H9 (cell line): ENCODE results near the gene PRIMPOL. TPM values are rescaled to one million over a fixed set of nuclear protein-coding genes. Genes with fewer than 3 reads are reported as not detected.
A peak's percentile ranks its signal among the peaks of the same experiment; 100 is the strongest.

ENCODE experiments used
- DNase-seq: peaks from one replicate; pipeline ENCODE4 v3.0.0-alpha.2; 2017
- H2AFZ ChIP-seq: one replicate; pipeline ENCODE4 v1.6.1; 2013; ENCODE audit warnings: mild to moderate bottlenecking, low read length, control low read depth, moderate library complexity
- H2AK5ac ChIP-seq: 2 replicates; pipeline ENCODE4 v1.6.1; 2013; ENCODE audit warnings: low read length, control low read depth, mixed read lengths; ENCODE audit not compliant: insufficient read length
- H2BK120ac ChIP-seq: one replicate; pipeline ENCODE4 v1.6.1; 2013; ENCODE audit warnings: low read depth, mild to moderate bottlenecking, low read length, control low read depth, inconsistent platforms; ENCODE audit not compliant: poor library complexity, severe bottlenecking
- H2BK12ac ChIP-seq: 2 replicates; pipeline ENCODE4 v1.6.1; 2013; ENCODE audit warnings: low read length, control low read depth, mixed read lengths, low read depth; ENCODE audit not compliant: insufficient read length
- H2BK15ac ChIP-seq: 2 replicates; pipeline ENCODE4 v1.6.1; 2013; ENCODE audit warnings: low read depth, low read length, control low read depth
- H2BK20ac ChIP-seq: one replicate; pipeline ENCODE4 v1.6.1; 2013; ENCODE audit warnings: low read depth, mild to moderate bottlenecking, low read length, control low read depth, inconsistent platforms; ENCODE audit not compliant: poor library complexity, severe bottlenecking
- H2BK5ac ChIP-seq: 2 replicates; pipeline ENCODE4 v1.6.1; 2013; ENCODE audit warnings: low read length, control low read depth, mixed read lengths; ENCODE audit not compliant: insufficient read length
- H3K14ac ChIP-seq: 2 replicates; pipeline ENCODE4 v1.6.1; 2013; ENCODE audit warnings: low read length, control low read depth; ENCODE audit not compliant: insufficient read depth
- H3K18ac ChIP-seq: 2 replicates; pipeline ENCODE4 v1.6.1; 2013; ENCODE audit warnings: low read depth, mild to moderate bottlenecking, mixed read lengths, low read length, control low read depth; ENCODE audit not compliant: insufficient read length
- H3K23ac ChIP-seq: 2 replicates; pipeline ENCODE4 v1.6.1; 2013; ENCODE audit warnings: low read length, control low read depth, mixed read lengths, low read depth; ENCODE audit not compliant: insufficient read length
- H3K23me2 ChIP-seq: 2 replicates; pipeline ENCODE4 v1.6.1; 2013; ENCODE audit warnings: low read depth, mild to moderate bottlenecking, mixed read lengths, low read length, control low read depth; ENCODE audit not compliant: insufficient read length, poor library complexity, severe bottlenecking
- H3K27ac ChIP-seq: 2 replicates; pipeline ENCODE4 v1.5.1; 2013; ENCODE audit warnings: low read length, control low read depth, mixed read lengths, low read depth; ENCODE audit not compliant: insufficient read length
- H3K27me3 ChIP-seq: 2 replicates; pipeline ENCODE4 v1.6.1; 2013; ENCODE audit warnings: low read length, control low read depth, inconsistent platforms; ENCODE audit not compliant: insufficient read depth
- H3K4ac ChIP-seq: 2 replicates; pipeline ENCODE4 v1.6.1; 2013; ENCODE audit warnings: low read depth, mild to moderate bottlenecking, control low read depth, inconsistent platforms, low read length, moderate library complexity
- H3K4me1 ChIP-seq: 2 replicates; pipeline ENCODE4 v1.6.1; 2013; ENCODE audit warnings: low read length, control low read depth, inconsistent platforms; ENCODE audit not compliant: insufficient read depth
- H3K4me2 ChIP-seq: 2 replicates; pipeline ENCODE4 v1.6.1; 2013; ENCODE audit warnings: low read length, control low read depth, mixed read lengths; ENCODE audit not compliant: insufficient read length, insufficient read depth
- H3K56ac ChIP-seq: 2 replicates; pipeline ENCODE4 v1.6.1; 2013; ENCODE audit warnings: low read depth, mild to moderate bottlenecking, mixed read lengths, low read length, control low read depth; ENCODE audit not compliant: insufficient read length
- H3K79me1 ChIP-seq: 2 replicates; pipeline ENCODE4 v1.6.1; 2013; ENCODE audit warnings: low read depth, mild to moderate bottlenecking, moderate library complexity, low read length, control low read depth, inconsistent platforms; ENCODE audit not compliant: insufficient read depth, poor library complexity, severe bottlenecking
- H3K79me2 ChIP-seq: 2 replicates; pipeline ENCODE4 v1.6.1; 2013; ENCODE audit warnings: low read length, control low read depth, inconsistent platforms; ENCODE audit not compliant: insufficient read depth
- H3K9ac ChIP-seq: 2 replicates; pipeline ENCODE4 v1.6.1; 2013; ENCODE audit warnings: low read length, control low read depth, mixed read lengths; ENCODE audit not compliant: insufficient read length; ENCODE audit errors: extremely low read depth
- H3K9me3 ChIP-seq: one replicate; pipeline ENCODE4 v1.6.1; 2013; ENCODE audit warnings: low read depth, low read length, inconsistent platforms; ENCODE audit not compliant: control insufficient read depth
- H3T11ph ChIP-seq: one replicate; pipeline ENCODE4 v1.6.1; 2013; ENCODE audit warnings: mild to moderate bottlenecking, low read length, control low read depth, inconsistent platforms
- H4K20me1 ChIP-seq: one replicate; pipeline ENCODE4 v1.6.1; 2013; ENCODE audit not compliant: control insufficient read depth, insufficient read length, insufficient read depth
- H4K5ac ChIP-seq: 2 replicates; pipeline ENCODE4 v1.6.1; 2013; ENCODE audit warnings: low read depth, mild to moderate bottlenecking, mixed read lengths, low read length, control low read depth; ENCODE audit not compliant: insufficient read length
- H4K8ac ChIP-seq: replicated peaks from 2 replicates; pipeline ENCODE4 v1.6.1; 2013; ENCODE audit warnings: low read length, control low read depth, mixed read lengths, low read depth; ENCODE audit not compliant: insufficient read length
- H4K91ac ChIP-seq: 2 replicates; pipeline ENCODE4 v1.6.1; 2013; ENCODE audit warnings: low read depth, mild to moderate bottlenecking, moderate library complexity, mixed read lengths, low read length, control low read depth; ENCODE audit not compliant: insufficient read length
- H3K27ac Mint-ChIP-seq, 3 experiments: 2 replicates in 2 of 3; 3 replicates in 1 of 3; pipeline ENCODE4 v1.8.0; 2020 to 2021; ENCODE audit warnings: mixed read lengths in 3 of 3, mild to moderate bottlenecking in 1 of 3, moderate library complexity in 1 of 3
- H3K27me3 Mint-ChIP-seq: 2 replicates; pipeline ENCODE4 v1.8.0; 2021; ENCODE audit warnings: low read depth, mild to moderate bottlenecking, moderate library complexity, mixed read lengths
- H3K36me3 Mint-ChIP-seq, 3 experiments: 2 replicates in 2 of 3; 3 replicates in 1 of 3; pipeline ENCODE4 v1.8.0; 2020 to 2021; ENCODE audit warnings: low read depth in 3 of 3, mixed read lengths in 3 of 3; ENCODE audit not compliant: insufficient read depth in 1 of 3
- H3K4me1 Mint-ChIP-seq, 2 experiments: 2 replicates each; pipeline ENCODE4 v1.8.0; 2020; ENCODE audit warnings: mixed read lengths in 2 of 2
- H3K4me3 Mint-ChIP-seq, 2 experiments: 2 replicates in 1 of 2; 3 replicates in 1 of 2; pipeline ENCODE4 v1.8.0; 2020 to 2021; ENCODE audit warnings: mild to moderate bottlenecking in 2 of 2, mixed read lengths in 2 of 2, moderate library complexity in 1 of 2
- H3K9me3 Mint-ChIP-seq, 2 experiments: 2 replicates in 1 of 2; 3 replicates in 1 of 2; pipeline ENCODE4 v1.8.0; 2020; ENCODE audit warnings: mild to moderate bottlenecking in 2 of 2, mixed read lengths in 2 of 2, moderate library complexity in 1 of 2
- WGBS: extraction: QIAGEN DNeasy Blood & Tissue Kit; methylation state at CpG from one replicate; pipeline ENCODE4 v1.1.7; 2013; ENCODE audit warnings: missing lambda C conversion rate, low lambda C conversion rate, mixed read lengths; ENCODE audit not compliant: insufficient read length; ENCODE audit errors: extremely low coverage; 5-methylcytosine and 5-hydroxymethylcytosine counted together
- total RNA-seq: library from RNA; stranded (reverse); gene quantifications from 2 replicates; pipeline ENCODE4 v1.2.1, GENCODE V29; 2021
- TF ChIP-seq, protein P1 (sequence below): fragments of 200-600 bp; sonication (generic); conservative IDR thresholded peaks from 3 replicates; pipeline ENCODE4 v1.8.0; 2021; ENCODE audit warnings: antibody characterized with exemption, mild to moderate bottlenecking

Gene PRIMPOL
- total RNA-seq, 1 experiment from 2014 or later: 4.9 TPM

DNA sequence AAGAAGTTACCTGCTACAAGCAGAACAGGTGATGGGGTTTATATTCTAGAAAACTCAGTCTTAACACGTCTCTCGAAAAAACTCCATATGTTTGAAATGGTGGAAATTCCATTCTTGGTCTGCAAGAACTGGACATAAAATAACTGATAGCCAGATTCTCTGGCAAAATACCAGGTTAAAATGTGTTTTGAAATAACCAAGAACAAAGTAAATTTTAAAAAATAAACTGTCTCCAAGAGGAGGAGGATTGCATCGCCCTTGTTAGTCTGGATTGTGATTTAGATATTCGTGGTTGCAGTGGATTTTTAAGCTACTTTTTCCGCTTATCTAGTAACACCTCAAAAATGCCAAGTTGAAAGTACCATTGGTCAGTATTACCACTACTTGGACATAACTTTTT lies 43.5 kb downstream of the PRIMPOL start:
- H3K4me3 Mint-ChIP-seq: no peak overlapping the region
- Histone ChIP-seq H3K79me2 (no peaks in the 10 kb centered on the region), H3K9ac (no peak overlapping the region), H3K56ac (no peak overlapping the region), H2BK5ac (no peak overlapping the region), H2BK120ac (no peak overlapping the region), H2BK12ac (no peak overlapping the region), H3K14ac (no peak overlapping the region), H4K5ac (no peak overlapping the region), H3K79me1 (no peaks in the 10 kb centered on the region), H3K18ac (no peak overlapping the region), H2BK20ac (no peak overlapping the region), H4K91ac (no peak overlapping the region), H2BK15ac (no peak overlapping the region), H3K23ac (no peak overlapping the region), H3T11ph (no peak overlapping the region), H3K4me2 (no peak overlapping the region), H4K20me1 (no peaks in the 10 kb centered on the region), H4K8ac (no peak overlapping the region), H3K23me2 (no peaks in the 10 kb centered on the region), H3K4ac (no peak overlapping the region), H3K4me1 (no peaks in the 10 kb centered on the region), H3K27me3 (no peaks in the 10 kb centered on the region), H3K9me3 (no peaks in the 10 kb centered on the region), H2AFZ (no peak overlapping the region), H3K27ac (no peak overlapping the region), H2AK5ac (no peak overlapping the region)
- no peak for DNase-seq
- H3K4me1 Mint-ChIP-seq: peaks cover 8 to 15% of the 10 kb centered on the region in 2 experiments
- H3K9me3 Mint-ChIP-seq: no peaks in the 10 kb centered on the region
- TF ChIP-seq, protein P1, sequence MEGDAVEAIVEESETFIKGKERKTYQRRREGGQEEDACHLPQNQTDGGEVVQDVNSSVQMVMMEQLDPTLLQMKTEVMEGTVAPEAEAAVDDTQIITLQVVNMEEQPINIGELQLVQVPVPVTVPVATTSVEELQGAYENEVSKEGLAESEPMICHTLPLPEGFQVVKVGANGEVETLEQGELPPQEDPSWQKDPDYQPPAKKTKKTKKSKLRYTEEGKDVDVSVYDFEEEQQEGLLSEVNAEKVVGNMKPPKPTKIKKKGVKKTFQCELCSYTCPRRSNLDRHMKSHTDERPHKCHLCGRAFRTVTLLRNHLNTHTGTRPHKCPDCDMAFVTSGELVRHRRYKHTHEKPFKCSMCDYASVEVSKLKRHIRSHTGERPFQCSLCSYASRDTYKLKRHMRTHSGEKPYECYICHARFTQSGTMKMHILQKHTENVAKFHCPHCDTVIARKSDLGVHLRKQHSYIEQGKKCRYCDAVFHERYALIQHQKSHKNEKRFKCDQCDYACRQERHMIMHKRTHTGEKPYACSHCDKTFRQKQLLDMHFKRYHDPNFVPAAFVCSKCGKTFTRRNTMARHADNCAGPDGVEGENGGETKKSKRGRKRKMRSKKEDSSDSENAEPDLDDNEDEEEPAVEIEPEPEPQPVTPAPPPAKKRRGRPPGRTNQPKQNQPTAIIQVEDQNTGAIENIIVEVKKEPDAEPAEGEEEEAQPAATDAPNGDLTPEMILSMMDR: no peak
- peaks cover 16 to 53% (median 40%) of the 10 kb centered on the region in 3 experiments; a peak in 5 of 7 replicates for H3K36me3 Mint-ChIP-seq
- H3K27me3 Mint-ChIP-seq: no peaks in the 10 kb centered on the region
- peak overlapping the region in 2 of 3 experiments; percentile 4 to 90; a peak in 4 of 7 replicates for H3K27ac Mint-ChIP-seq
- WGBS: no CpG with 5 or more reads among the region's 5 CpGs
